Measurements from ENCODE around the gene CTPS2. TPM values are rescaled to one million over a fixed set of nuclear protein-coding genes. Genes with fewer than 3 reads are reported as not detected.

CTPS2 gene
- total RNA-seq, 6 experiments from 2014 or later, result 5.1 to 7.3 (median 6.5) TPM

- H3K27ac Mint-ChIP-seq, result no peak overlapping the region
- H3K36me3 Mint-ChIP-seq (ENCODE audit: low read depth), result no peaks in the 10 kb centered on the region
- H3K4me3 Mint-ChIP-seq, result no peak overlapping the region
- no peak for DNase-seq
- no peaks in the 10 kb centered on the region for H3K9me3 Mint-ChIP-seq
- no peaks in the 10 kb centered on the region for H3K4me1 Mint-ChIP-seq (ENCODE audit: low read depth)
- no peak for TF ChIP-seq CTCF (IDR thresholded peaks at IDR 0.05)
- H3K27me3 Mint-ChIP-seq (ENCODE audit: insufficient read depth), result no peaks in the 10 kb centered on the region; the same call in 1 of the 2 replicates
These were observed 33.8 kb downstream of the CTPS2 start for GRCh38 chrX:16678689-16679088.

GRCh38 chrX:16671005-16671404, 41.5 kb downstream of the CTPS2 start:
- Mint-ChIP-seq H3K27me3 (ENCODE audit: insufficient read depth) (no peaks in the 10 kb centered on the region; the same call in 1 of the 2 replicates), H3K4me1 (ENCODE audit: low read depth) (peaks cover 14% of the 10 kb centered on the region), H3K4me3 (no peak overlapping the region), H3K36me3 (ENCODE audit: low read depth) (0 out of 2 replicates have a peak, but pooled peaks cover 2% of the 10 kb centered on the region), H3K27ac (0 out of 2 replicates have a peak overlapping the region, but pooled peaks have one; percentile 4), H3K9me3 (no peaks in the 10 kb centered on the region)
- DNase-seq, result no peak
- peak; percentile 64 for TF ChIP-seq CTCF (IDR thresholded peaks at IDR 0.05)

- Mint-ChIP-seq H3K9me3 (no peaks in the 10 kb centered on the region), H3K4me1 (ENCODE audit: low read depth) (peaks cover 42% of the 10 kb centered on the region), H3K4me3 (peak overlapping the region; percentile 43), H3K27me3 (ENCODE audit: insufficient read depth) (no peaks in the 10 kb centered on the region; the same call in 1 of the 2 replicates), H3K36me3 (ENCODE audit: low read depth) (peaks cover 4% of the 10 kb centered on the region; the same call in 1 of the 2 replicates), H3K27ac (peak overlapping the region; percentile 75)
- peak; percentile 29 for DNase-seq
- no peak for TF ChIP-seq CTCF (IDR thresholded peaks at IDR 0.05)
These were observed 45.9 kb downstream of the CTPS2 start for GRCh38 chrX:16666541-16666940.

- Mint-ChIP-seq H3K27me3 (ENCODE audit: insufficient read depth) (no peaks in the 10 kb centered on the region; the same call in 1 of the 2 replicates), H3K36me3 (ENCODE audit: low read depth) (peaks cover 4% of the 10 kb centered on the region; the same call in 1 of the 2 replicates), H3K4me1 (ENCODE audit: low read depth) (peaks cover 36% of the 10 kb centered on the region), H3K27ac (peak overlapping the region; percentile 77), H3K9me3 (no peaks in the 10 kb centered on the region), H3K4me3 (peak overlapping the region; percentile 46; the same call in 1 of the 2 replicates)
- peak; percentile 46 for DNase-seq
- no peak for TF ChIP-seq CTCF (IDR thresholded peaks at IDR 0.05)
These were observed 47.4 kb downstream of the CTPS2 start for GRCh38 chrX:16665089-16665488.

- H3K27me3 Mint-ChIP-seq (ENCODE audit: insufficient read depth), result no peaks in the 10 kb centered on the region; the same call in 1 of the 2 replicates
- H3K4me3 Mint-ChIP-seq, result no peak overlapping the region
- no peak for DNase-seq
- peaks cover 41% of the 10 kb centered on the region for H3K4me1 Mint-ChIP-seq (ENCODE audit: low read depth)
- H3K9me3 Mint-ChIP-seq, result no peaks in the 10 kb centered on the region
- H3K36me3 Mint-ChIP-seq (ENCODE audit: low read depth), result peaks cover 4% of the 10 kb centered on the region; the same call in 1 of the 2 replicates
- H3K27ac Mint-ChIP-seq, result peak overlapping the region; percentile 77
- TF ChIP-seq CTCF (IDR thresholded peaks at IDR 0.05), result no peak
These were observed 47.8 kb downstream of the CTPS2 start for GRCh38 chrX:16664626-16665025.

Data from HFFc6 (cell line).